ENCODE measurements around the gene TEKT5.

The TEKT5 gene

DNA sequence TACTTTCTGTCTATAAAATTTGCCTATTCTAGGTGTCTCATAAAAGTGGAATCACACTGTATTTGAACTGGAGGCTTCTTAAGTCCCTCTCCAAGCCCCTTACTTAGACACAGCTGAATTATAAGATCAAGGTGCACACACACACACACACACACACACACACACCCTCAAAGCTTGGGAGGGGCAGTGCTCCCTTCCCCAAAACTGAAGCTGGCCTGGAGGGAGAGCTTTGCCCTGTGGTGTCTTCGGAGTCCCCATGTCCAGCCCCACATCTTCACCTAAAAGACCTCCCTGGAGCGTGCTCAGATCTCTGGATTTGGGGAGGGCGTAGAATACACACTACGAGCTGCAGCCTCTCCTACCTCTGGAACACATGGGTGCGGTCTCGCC is 115.2 kb downstream of the TEKT5 start:
- Histone ChIP-seq H3K27me3 (ENCODE audit: insufficient read depth, poor library complexity, severe bottlenecking) (peaks cover 29% of the 10 kb centered on the region), H3K4me3 (replicated peaks; ENCODE audit: insufficient read depth, low read length) (no peak overlapping the region), H3K27ac (replicated peaks) (no peak overlapping the region)
- DNase-seq (ENCODE audit: low read depth in 1 of 2, low spot score in 1 of 2), result no peak
- no peak for TF ChIP-seq POLR2AphosphoS5 (IDR thresholded peaks at IDR 0.05; ENCODE audit: low read depth)
- TF ChIP-seq, protein P1, sequence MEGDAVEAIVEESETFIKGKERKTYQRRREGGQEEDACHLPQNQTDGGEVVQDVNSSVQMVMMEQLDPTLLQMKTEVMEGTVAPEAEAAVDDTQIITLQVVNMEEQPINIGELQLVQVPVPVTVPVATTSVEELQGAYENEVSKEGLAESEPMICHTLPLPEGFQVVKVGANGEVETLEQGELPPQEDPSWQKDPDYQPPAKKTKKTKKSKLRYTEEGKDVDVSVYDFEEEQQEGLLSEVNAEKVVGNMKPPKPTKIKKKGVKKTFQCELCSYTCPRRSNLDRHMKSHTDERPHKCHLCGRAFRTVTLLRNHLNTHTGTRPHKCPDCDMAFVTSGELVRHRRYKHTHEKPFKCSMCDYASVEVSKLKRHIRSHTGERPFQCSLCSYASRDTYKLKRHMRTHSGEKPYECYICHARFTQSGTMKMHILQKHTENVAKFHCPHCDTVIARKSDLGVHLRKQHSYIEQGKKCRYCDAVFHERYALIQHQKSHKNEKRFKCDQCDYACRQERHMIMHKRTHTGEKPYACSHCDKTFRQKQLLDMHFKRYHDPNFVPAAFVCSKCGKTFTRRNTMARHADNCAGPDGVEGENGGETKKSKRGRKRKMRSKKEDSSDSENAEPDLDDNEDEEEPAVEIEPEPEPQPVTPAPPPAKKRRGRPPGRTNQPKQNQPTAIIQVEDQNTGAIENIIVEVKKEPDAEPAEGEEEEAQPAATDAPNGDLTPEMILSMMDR (IDR thresholded peaks at IDR 0.05; ENCODE audit: insufficient read depth, low read length), result no peak
- no peak for TF ChIP-seq SPI1 (IDR thresholded peaks at IDR 0.05; ENCODE audit: borderline replicate concordance, low read depth)
- no peak for TF ChIP-seq GABPA (IDR thresholded peaks at IDR 0.05; ENCODE audit: low read depth)

GRCh38 chr16:10578474-10579316 is 116.0 kb downstream of the TEKT5 start:
- DNase-seq (ENCODE audit: low read depth in 1 of 2, low spot score in 1 of 2), result no peak
- Histone ChIP-seq H3K27me3 (ENCODE audit: insufficient read depth, poor library complexity, severe bottlenecking) (peaks cover 27% of the 10 kb centered on the region), H3K27ac (replicated peaks) (no peak overlapping the region), H3K4me3 (replicated peaks; ENCODE audit: insufficient read depth, low read length) (no peak overlapping the region)
- TF ChIP-seq, protein P1 (IDR thresholded peaks at IDR 0.05; ENCODE audit: insufficient read depth, low read length), result no peak
- TF ChIP-seq GABPA (IDR thresholded peaks at IDR 0.05; ENCODE audit: low read depth), result no peak
- no peak for TF ChIP-seq SPI1 (IDR thresholded peaks at IDR 0.05; ENCODE audit: borderline replicate concordance, low read depth)
- TF ChIP-seq POLR2AphosphoS5 (IDR thresholded peaks at IDR 0.05; ENCODE audit: low read depth), result no peak
